DMS 273 (cell line): ENCODE data around the gene SH2D3C.
A peak's percentile ranks its signal among the peaks of the same experiment; 100 is the strongest.

Source experiments
- DNase-seq: peaks from one replicate; lab custom pipeline; 2025; ENCODE audit not compliant: unreplicated experiment; lab: John Stamatoyannopoulos, UW

SH2D3C gene

DNA sequence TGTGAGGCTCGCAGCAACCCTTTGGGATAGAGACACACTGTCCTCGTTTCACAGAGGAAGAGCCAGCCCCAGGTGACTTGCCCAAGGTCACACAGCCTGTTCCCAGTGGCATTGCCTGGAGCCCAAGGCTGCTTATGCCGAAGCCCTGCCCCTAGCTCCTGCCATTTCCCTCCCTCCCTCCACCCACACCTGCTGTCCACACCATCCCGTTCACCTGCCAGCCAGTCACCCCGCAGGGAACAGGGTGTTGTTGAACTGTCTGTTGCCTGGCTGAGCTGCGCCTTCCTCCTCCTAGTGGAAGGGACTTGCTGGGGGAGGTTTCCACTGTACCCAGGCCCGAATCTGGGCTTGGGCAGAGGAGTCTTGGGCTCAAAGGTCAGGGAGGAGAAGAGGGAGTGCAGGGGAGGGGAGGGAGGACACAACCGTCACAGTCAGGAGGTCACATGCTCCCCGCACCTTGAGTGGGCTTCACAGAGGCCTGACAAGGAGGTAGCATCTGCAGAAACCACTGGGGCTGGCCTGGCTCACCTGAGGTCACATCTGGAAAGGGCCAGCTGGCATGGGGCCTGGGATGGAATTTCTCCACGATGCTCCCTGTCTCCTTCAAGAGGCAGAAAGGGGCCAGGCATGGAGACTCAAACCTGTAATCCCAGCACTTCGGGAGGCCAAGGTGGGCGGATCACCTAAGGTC lies 56.3 kb downstream of the SH2D3C start:
- DNase-seq = no peak

DNA sequence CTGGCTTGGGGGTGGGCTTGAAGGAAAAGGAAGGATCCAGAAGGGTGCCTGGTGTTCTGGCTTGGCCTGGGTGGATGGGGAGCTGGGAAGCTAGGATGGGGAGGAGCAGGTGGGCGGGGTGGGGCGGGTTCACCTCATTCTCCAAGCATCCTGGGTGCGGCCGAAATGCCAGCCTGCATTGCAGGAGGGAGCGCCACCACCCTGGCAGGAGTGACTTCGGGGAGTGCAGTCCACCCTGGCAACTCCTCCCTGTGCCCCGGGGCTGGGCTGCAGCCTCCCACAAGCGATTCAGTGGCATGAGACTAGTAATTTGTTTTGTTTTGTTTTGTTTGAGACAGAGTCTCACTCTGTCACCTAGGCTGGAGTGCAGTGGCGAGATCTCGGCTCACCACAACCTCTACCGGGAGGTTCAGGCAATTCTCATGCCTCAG lies 57.1 kb downstream of the SH2D3C start:
- peak; percentile 24 for DNase-seq

DNA sequence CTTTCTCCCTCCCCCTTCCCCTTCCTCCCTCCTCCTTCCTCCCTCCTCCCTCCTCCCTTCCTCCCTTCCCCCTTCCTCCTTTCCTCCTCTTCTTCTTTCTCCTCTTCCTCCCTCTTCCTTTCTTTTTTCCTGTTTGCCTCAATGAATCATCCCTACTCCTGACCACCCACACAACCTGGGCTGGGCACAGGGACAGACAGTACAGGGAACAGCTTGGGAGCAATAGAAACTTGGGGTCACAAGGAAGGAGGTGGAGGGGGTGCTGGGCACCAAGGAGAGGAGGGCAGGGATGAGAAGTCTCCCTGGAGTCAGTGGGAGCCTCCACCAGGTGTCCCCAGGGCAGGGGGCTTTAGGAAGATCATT lies 57.6 kb downstream of the SH2D3C start:
- no peak for DNase-seq

DNA sequence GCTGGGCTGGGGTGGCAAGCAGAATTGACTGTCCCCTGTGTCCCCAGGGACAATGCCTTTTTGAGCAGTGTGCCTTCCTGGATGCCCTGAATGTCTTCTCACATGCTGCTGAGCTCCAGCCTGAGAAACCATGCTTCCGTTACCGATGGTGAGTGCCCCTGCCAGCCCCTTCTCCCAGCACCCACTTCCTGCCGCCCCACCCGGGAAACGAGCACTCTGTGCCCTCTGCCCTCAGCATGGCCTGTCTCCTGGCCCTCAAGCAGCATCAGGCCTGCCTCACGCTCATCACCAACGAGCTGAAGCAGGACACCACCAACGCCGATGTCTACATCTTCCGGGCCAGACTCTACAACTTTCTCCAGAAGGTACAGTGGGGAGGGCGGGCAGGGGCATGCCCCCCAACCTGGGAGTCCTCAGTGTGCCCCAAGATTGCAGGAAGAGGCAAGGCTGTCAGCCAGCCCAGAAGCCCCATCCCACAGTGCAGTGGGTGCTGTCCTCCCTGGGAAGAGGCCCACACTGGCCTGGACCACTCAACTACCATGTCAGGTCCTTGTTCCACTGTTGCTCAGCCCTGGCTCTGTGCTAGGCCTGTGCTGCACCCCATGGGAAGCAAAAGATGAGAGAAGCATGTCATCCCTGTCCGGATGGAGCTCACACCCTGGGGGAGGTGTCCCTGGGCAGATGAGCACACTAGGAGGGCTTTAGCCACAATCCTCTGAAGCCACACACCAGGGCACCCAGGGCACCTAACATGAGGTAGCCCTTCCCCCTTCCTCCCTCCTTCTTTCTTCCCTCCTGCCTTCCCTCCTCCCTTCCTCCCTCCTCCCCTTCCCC lies 58.2 kb downstream of the SH2D3C start:
- DNase-seq = peak; percentile 24

DNA sequence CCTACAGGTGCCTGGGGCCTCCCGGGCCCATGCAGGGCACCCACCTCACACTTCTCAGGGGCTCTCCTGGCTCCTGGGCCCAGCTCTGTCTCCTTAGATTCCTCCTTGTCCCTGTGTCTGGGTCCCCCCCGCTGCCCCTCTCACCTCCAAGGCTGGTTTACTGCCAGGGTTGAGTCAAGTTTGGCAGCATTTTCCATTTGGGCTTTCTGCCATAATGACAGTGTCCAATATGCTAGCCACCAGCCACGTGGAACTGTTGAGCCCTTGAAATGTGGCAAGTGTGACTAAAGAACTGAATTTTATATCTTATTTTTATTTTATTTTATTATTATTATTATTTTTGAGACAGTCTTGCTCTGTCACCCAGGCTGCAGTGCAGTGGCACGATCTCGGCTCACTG lies 60.7 kb downstream of the SH2D3C start:
- peak; percentile 61 for DNase-seq

DNA sequence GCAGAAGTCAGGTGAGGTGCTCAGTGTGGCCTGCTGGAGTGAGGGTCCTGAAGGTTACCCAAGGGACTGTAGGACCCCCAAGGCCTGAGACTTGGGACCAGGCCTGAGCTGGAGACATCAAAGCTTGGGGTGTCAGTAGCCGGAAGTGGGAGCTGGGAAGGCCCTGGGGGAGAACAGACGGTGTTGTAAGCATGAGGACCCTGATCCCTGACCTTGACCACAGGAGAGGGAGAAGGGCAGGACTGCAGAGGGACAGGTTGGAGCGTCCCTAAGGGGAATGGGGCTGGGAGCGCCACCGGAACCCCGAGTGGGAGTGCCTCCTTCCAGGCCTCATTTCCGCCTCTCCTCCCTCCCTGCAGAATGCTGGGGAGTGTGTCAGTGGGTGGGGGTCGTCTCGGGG lies 62.1 kb downstream of the SH2D3C start:
- no peak for DNase-seq

DNA sequence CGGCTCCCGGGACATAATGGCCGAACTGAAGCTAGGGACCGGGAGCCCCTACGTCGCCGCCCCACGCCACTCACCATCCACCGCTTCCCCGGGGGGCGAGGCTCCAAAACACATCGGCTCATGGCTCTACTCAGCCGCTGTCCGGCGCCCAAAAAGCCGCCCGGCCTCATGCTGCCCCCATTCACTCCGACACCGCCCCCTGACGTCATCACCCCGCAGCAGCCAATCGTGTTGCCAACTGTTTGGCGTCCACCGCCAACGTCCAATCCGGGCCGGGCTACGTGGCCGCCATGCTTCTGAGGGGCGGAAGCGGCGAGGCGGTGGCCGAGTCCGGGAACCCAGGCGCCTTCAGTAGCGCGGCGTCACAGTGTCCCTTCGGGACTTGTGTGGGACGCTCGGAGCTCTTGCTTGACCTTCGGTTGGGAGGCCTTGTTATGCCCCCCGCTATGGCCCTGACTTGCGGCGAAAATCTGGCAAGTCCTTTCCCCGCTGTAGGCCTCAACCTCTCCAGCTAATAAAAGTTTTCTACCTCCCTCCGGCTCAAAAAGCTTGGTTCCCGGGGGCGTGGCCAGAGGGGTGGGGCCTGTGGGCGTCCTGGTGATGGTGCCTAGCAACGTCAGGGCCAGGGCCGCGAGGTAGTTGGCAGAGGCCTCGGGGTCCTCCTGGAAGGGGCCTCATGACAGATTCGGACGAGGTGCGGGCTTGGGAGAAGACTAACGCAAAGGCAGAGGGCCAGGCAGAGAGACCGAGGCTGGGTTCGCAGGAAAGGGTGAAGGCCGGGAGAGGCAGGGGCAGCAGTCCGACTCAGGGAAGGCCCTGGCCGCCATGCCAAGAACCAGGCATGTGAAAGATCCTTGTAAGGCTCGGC lies 62.8 kb downstream of the SH2D3C start, which contains the start of the genes PTRH1 and TTC16:
PTRH1 (minus strand) TSS at position 194 of the 868 bp plus-strand sequence; CDS start at position 170, 24 bp downstream.
TTC16 (plus strand) TSS at position 610 of the 868 bp plus-strand sequence; CDS start at position 677, 67 bp downstream.
- DNase-seq = peak; percentile 98

DNA sequence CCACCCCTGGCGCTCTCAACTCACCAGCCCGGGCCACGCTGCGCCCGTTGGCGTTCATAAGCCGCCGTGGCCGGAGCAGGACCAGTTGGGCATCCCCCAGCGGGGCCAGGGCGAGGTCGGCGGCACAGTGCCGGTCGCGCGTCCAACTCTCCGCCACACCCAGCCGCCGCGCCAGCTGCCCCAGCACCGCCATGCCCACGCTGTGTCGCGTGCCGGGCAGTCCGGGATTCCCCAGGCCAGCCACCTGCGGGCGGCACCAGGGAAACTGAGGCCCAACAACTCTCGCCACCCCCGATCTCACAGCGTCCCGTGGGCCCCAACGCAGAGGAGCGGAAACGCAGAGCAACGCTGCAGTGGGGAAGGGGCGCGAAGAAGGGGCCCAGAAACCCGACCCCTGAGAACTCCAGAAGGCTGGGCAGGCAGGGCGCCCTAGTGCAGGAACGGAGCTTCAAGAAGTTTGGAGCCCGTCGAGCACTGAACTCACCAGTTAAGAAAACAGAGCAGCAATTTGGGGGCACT lies 63.5 kb downstream of the SH2D3C start:
- DNase-seq = peak; percentile 80

DNA sequence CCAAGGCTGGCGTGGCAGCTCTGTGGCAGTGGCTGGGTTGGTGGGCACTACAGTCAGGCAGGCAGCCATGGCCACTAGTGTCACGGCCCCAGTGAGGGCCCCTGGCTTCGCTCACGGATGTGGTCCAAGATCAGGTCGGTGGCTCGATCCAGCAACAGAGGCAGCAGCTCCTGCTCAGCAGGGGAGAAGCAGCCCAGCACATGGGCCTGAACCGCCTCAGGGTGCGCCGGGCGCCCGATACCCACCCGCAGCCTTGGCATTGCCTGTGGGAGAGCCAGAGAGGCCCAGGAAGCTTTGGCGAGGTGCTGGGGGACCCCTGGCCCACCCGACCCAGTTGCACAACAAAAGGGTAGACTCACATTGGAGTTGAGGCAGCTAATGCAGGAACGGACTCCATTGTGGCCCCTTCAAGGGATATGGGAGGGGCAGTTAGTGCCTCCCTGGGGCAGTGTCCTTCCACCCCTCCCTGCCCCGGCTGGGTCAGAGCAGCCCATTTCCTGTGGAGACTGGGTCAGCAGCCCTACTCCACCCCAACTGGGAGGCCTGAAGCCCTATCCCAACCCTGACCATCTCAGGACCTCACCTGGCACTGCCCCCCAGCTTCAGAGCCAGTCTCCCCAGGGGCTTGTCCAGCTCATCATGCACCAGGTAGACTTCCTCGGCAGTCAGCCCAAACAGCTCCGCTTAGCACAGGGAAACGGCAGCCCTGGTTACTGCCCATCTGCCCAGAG lies 64.3 kb downstream of the SH2D3C start:
- DNase-seq = peak; percentile 43

DNA sequence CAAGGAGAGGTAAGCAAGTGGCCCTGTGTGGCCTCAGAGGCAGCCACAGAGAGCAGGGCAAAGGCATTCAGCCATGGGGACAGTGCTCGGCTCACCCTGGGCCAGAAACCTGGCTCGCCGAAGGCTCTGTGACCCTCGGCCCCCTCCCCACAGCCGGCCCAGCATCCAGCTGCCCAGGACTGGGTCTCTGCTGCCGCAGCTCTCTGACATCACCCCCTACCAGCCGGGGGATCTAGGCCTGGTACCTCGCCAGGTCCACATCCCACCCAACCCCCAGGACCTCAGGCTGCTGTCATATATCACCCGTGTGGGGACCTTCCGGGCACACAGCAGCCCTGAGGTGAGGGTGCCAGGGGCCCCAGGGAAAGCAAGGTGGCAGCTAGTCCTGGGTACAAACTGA lies 65.6 kb downstream of the SH2D3C start:
- DNase-seq = no peak

DNA sequence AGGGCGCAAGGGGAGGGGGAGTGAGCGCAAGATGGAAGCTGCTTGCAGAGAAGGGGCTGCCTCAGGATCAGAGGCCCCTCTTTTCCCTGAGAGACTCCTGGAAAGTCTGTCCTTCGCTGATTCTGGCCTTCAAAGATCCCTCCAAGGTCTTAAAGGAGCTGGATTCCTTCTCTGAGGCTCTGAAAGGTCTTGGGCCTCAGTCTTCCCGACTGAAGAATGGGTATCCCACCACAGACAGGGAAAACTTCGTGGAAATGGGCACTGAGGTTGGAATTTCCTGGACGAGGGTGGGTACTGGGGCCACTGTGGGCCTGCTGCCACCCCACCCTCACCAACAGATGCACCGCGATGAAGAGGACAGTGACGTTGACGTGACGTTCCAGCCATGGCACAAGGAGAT lies 66.1 kb downstream of the SH2D3C start:
- no peak for DNase-seq

DNA sequence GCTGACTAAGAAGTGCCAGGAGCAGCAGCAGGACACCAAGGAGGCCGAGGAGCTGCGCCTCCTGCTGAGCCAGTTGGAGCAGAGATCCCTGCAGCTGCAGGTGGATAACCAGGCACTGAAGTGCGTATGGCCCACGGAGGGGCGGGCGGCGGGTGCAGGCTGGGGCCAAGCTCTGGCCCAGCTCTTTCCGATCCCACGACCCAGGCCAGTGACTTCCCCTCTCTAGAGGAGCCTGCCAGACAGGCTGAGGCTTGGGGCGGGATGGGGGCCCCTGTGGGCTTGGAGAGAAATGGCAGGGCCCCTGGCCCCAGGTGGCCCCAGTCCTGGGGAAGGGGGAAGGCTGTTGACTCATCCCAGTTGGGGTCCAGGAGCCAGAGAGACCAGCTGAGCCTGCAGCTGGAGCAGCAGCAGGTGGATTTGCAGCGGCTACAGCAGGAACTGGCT lies 66.6 kb downstream of the SH2D3C start:
- DNase-seq = peak; percentile 92

DNA sequence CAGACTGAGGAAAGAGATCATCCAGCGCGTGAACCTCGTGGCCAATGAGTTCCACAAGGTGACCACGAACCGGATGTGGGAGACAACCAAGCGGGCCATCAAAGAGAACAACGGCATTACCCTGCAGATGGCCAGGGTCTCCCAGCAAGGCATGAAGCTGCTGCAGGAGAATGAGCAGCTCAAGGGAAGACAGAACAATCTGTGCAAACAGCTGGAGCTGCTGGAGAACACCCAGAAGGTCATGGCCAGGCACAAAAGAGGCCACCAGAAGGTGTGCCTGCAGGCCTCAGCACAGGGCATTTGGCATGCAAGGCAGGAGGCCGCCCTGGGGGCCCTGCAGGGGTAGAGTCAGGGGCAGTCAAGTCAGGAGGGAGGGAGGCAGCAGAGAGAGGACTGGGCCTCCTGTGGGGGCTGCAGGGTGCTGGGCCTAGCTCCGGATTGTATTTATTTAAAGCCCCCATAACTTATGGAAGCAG lies 67.2 kb downstream of the SH2D3C start:
- DNase-seq = peak; percentile 88

DNA sequence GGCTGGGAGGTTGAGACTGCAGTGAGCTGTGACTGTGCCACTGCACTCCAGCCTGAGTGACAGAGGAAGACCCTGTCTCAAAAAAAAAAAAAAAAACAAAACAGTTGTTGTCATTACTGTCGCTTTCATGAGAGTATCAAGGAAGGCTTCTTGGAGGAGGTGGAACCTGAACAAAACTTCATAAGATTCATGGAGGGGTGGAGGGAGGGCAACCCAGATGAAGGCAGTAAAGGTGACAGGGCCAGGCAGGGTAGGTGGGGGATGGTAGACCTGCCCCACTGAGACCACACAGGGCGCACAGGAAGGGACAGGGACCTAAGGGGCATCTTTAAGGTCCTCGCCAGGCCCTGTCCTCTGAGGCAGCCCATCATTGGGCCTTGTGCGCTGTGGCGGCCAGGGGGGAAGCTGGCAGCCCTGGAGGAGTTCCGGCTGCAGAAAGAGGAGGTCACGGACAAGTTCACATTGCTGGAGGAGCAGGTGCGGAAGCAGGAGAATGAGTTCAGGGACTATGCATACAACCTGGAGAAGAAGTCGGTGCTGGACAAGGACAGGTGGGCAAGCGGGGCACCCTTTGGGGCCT lies 68.2 kb downstream of the SH2D3C start:
- no peak for DNase-seq

DNA sequence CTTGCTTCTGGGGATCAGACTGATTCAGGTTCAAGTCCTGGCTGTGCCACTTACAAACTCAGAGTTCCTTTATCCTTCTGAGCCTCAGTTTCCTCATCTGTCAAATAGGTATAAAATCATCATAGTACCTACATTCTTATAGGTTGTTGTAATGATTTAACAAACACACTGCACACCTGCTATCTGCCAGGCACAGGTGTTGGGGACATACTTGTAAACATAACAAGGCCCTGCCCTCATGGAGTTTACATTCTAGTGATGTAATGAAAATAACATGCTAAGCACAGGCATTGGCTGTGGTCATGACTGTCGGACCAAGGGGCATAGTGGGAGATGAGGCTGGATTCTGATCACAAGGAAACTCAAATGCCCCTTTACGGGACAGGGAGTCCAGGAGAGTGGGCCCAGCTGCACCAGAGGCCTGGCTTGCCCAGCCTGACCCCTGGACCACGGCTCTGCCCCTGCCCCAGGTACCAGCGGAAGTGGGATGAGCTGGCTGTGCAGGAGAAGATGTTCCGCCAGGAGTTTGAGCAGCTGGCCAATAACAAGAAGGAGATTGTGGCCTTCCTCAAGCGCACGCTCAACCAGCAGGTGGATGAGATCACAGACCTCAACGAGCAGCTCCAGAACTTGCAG lies 69.4 kb downstream of the SH2D3C start:
- no peak for DNase-seq

DNA sequence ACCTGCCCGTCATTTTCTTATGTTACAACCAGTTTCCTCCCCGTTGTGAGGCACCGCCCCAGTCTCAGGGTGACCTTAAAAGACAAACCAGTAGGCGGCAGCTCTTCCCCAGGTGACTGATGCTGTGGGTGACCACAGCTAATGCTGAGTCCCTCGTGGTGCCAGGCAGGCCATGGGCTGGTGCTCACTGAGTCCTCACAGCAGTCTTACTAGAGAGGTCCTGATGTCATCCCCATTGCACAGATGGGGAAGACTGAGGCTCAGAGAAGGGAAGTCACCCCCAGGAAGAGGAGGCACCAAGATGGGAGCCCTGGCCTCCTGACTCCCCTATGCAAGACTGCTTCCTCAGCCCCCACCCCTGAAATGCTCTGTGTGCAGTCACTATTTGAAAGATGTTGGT lies 70.7 kb downstream of the SH2D3C start:
- DNase-seq = peak; percentile 28

DNA sequence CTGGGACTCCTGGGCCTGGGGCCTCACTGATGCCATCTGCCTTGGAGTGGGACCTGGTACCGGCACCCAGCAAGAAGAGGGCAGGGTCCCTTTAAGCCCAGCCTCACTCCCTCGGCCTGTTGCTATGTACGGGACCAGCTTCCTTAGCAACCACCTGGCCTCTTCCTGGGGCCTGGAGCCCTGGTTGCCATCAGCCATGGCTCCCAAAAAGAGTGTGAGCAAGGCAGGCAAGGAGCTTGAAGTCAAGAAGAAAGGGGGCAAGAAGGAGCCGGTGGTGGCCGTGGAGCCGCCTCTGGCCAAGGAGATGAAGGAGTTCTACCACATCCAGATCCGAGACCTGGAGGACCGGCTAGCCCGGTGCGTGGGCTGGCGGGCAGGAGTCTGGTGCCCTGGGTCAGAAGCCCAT lies 71.6 kb downstream of the SH2D3C start, which contains the start of gene CFAP157:
CFAP157 (plus strand) TSS at position 153 of the 406 bp plus-strand sequence; CDS start at position 197, 44 bp downstream.
- peak; percentile 70 for DNase-seq

DNA sequence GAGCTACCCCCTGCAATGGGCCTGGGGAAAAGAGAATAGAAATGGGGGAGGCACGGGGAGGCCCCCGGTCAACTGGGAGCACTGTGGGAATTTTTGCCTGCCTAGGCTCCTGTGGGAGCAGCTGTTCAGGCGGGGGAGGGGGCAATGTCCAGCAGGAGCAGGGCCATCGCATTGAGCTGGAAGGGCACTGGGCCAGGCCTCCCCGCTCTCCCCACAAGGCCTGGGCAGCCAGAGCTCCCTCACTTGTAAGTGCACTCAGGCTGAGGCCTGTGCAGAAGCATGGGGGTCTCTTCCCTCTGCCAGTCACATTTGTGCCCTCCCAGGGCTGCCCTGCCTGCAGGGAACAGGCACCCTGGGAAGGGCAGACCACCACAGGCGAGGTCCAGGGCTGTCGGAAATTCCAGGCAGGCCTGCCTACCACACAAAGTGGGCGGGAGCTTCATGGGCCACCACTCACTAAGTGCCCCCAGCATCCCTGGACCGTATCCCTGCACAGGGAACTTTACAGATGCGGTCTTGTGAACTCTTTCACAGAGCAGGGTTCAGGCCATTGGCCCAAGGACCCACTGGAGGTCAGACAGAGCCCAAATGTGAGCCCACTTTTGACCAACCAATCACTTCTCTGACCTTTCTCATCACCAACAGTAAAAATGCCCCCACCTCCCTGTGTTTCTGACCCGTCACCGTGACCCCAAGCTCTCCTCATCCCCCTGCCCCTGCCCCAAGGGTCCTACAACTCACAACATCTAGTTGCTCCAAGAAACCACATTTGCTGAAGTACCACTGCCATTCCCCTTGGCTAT lies 72.7 kb downstream of the SH2D3C start:
- no peak for DNase-seq
